H1 (cell line): ENCODE data around the gene CAMTA1. TPM values are rescaled to one million over a fixed set of nuclear protein-coding genes. Genes with fewer than 3 reads are reported as not detected.

Experiments
- CTCF ChIA-PET: fragments of 300-600 bp; sonication (Branson Sonifier 250); formaldehyde crosslinking; loops from one replicate; lab custom pipeline; 2021; ENCODE audit not compliant: partially characterized antibody; lab: Charles Lee
- POLR2A ChIA-PET: fragments of 300-600 bp; sonication (Branson Sonifier 250); formaldehyde crosslinking; loops from one replicate; lab custom pipeline; 2021; ENCODE audit warnings: inconsistent platforms; ENCODE audit not compliant: partially characterized antibody; lab: Charles Lee
- DNase-seq, 2 experiments: peaks; one replicate each; pipeline versions ENCODE4 v3.0.0 to v3.0.0-alpha.2; 2010 to 2022; ENCODE audit warnings: low spot score in 2 of 2, low read depth in 1 of 2, mixed read lengths in 1 of 2
- FAIRE-seq: peaks from 2 replicates; lab custom pipeline; 2011; peaks lifted over from hg19 to GRCh38; lab: Jason Lieb, UNC
- H2AFZ ChIP-seq: 2 replicates; pipeline ENCODE4 v1.8.1; 2012; ENCODE audit warnings: low read length, inconsistent platforms
- H2AK5ac ChIP-seq: 2 replicates; pipeline ENCODE4 v1.6.1; 2013; ENCODE audit warnings: low read depth, low read length
- H2BK120ac ChIP-seq: replicated peaks from 2 replicates; pipeline ENCODE3; 2013; ENCODE audit warnings: low read depth, low read length, inconsistent platforms
- H2BK12ac ChIP-seq: 2 replicates; pipeline ENCODE4 v1.6.1; 2013; ENCODE audit warnings: low read depth, low read length
- H2BK15ac ChIP-seq: 2 replicates; pipeline ENCODE4 v1.6.1; 2013; ENCODE audit warnings: low read length
- H2BK20ac ChIP-seq: 2 replicates; pipeline ENCODE4 v1.6.1; 2013; ENCODE audit warnings: low read length
- H2BK5ac ChIP-seq: 2 replicates; pipeline ENCODE4 v1.6.1; 2013; ENCODE audit warnings: low read depth, low read length
- H3K14ac ChIP-seq: 2 replicates; pipeline ENCODE4 v1.6.1; 2013; ENCODE audit warnings: inconsistent platforms; ENCODE audit not compliant: insufficient read length
- H3K18ac ChIP-seq: 2 replicates; pipeline ENCODE4 v1.6.1; 2013; ENCODE audit warnings: low read length; ENCODE audit errors: extremely low read depth
- H3K23ac ChIP-seq: 2 replicates; pipeline ENCODE4 v1.6.1; 2013; ENCODE audit warnings: inconsistent platforms; ENCODE audit not compliant: insufficient read length
- H3K23me2 ChIP-seq: 2 replicates; pipeline ENCODE4 v1.6.1; 2013; ENCODE audit warnings: low read depth, low read length
- H3K27ac ChIP-seq: 2 replicates; pipeline ENCODE4 v1.6.1; 2011; ENCODE audit warnings: low read depth, low read length, inconsistent platforms
- H3K27me3 ChIP-seq, 4 experiments: replicated peaks in 1 of 4; 1 replicate in 1 of 4; 2 replicates in 3 of 4; pipeline versions ENCODE4 v1.6.1 to v1.8.1; 2011 to 2013; ENCODE audit warnings: low read length in 3 of 4, mild to moderate bottlenecking in 3 of 4, inconsistent platforms in 2 of 4, mixed read lengths in 2 of 4, moderate library complexity in 1 of 4; ENCODE audit not compliant: control insufficient read depth in 3 of 4, insufficient read depth in 3 of 4; ENCODE audit errors: extremely low read depth in 1 of 4
- H3K36me3 ChIP-seq, 4 experiments: 2 replicates each; pipeline versions ENCODE4 v1.6.1 to v1.8.1; 2011 to 2013; ENCODE audit warnings: mild to moderate bottlenecking in 4 of 4, low read length in 3 of 4, moderate library complexity in 2 of 4, control low read depth in 1 of 4, inconsistent platforms in 1 of 4; ENCODE audit not compliant: insufficient read depth in 4 of 4, control insufficient read depth in 2 of 4
- H3K4ac ChIP-seq: replicated peaks from 2 replicates; pipeline ENCODE3; 2013; ENCODE audit warnings: low read length, low read depth, mixed read lengths, inconsistent platforms; ENCODE audit not compliant: insufficient read length
- H3K4me1 ChIP-seq, 4 experiments: replicated peaks in 1 of 4; 1 replicate in 1 of 4; 2 replicates in 3 of 4; pipeline versions ENCODE4 v1.6.1 to v1.8.1; 2011 to 2013; ENCODE audit warnings: low read length in 3 of 4, inconsistent platforms in 2 of 4, mixed read lengths in 1 of 4; ENCODE audit not compliant: insufficient read depth in 4 of 4, control insufficient read depth in 3 of 4
- H3K4me2 ChIP-seq, 2 experiments: 2 replicates each; pipeline versions ENCODE4 v1.6.1 to v1.8.1; 2011 to 2013; ENCODE audit warnings: low read depth in 2 of 2, low read length in 2 of 2, control low read depth in 1 of 2, inconsistent platforms in 1 of 2, mild to moderate bottlenecking in 1 of 2; ENCODE audit not compliant: insufficient read depth in 1 of 2
- H3K4me3 ChIP-seq, 4 experiments: fragments of 200-600, 300-600 bp in 1 of 4; sonication (generic), shearing (Covaris generic), sonication (Bioruptor Twin) in 1 of 4; 2 replicates each; pipeline versions ENCODE4 v1.5.1 to v1.8.1; 2011 to 2016; ENCODE audit warnings: low read length in 4 of 4, low read depth in 3 of 4, control low read depth in 2 of 4, inconsistent platforms in 2 of 4, mild to moderate bottlenecking in 2 of 4, mixed read lengths in 1 of 4, moderate library complexity in 1 of 4; ENCODE audit not compliant: insufficient read depth in 2 of 4; ENCODE audit errors: extremely low read depth in 1 of 4
- H3K56ac ChIP-seq: replicated peaks from 2 replicates; pipeline ENCODE3; 2013; ENCODE audit warnings: low read depth, mild to moderate bottlenecking, mixed read lengths, low read length, inconsistent platforms; ENCODE audit not compliant: insufficient read length
- H3K79me1 ChIP-seq: 2 replicates; pipeline ENCODE4 v1.6.1; 2013; ENCODE audit warnings: low read depth, low read length, control low read depth
- H3K79me2 ChIP-seq, 2 experiments: 2 replicates each; pipeline versions ENCODE4 v1.6.1 to v1.8.1; 2012 to 2013; ENCODE audit warnings: low read length in 2 of 2, mild to moderate bottlenecking in 2 of 2, inconsistent platforms in 1 of 2; ENCODE audit not compliant: insufficient read depth in 2 of 2, control insufficient read depth in 1 of 2
- H3K9ac ChIP-seq, 4 experiments: replicated peaks in 1 of 4; 1 replicate in 1 of 4; 2 replicates in 3 of 4; pipeline versions ENCODE4 v1.6.1 to v1.8.1; 2011 to 2013; ENCODE audit warnings: low read depth in 3 of 4, low read length in 3 of 4, control low read depth in 2 of 4, mild to moderate bottlenecking in 2 of 4, moderate library complexity in 2 of 4, inconsistent platforms in 1 of 4; ENCODE audit errors: extremely low read depth in 1 of 4
- H3K9me3 ChIP-seq, 2 experiments: 2 replicates each; pipeline versions ENCODE4 v1.6.1 to v1.8.1; 2012 to 2013; ENCODE audit warnings: mild to moderate bottlenecking in 2 of 2, moderate library complexity in 2 of 2, control low read depth in 1 of 2, inconsistent platforms in 1 of 2, low read depth in 1 of 2, low read length in 1 of 2, mixed read lengths in 1 of 2; ENCODE audit not compliant: insufficient read depth in 2 of 2
- H4K20me1 ChIP-seq, 2 experiments: replicated peaks in 1 of 2; 2 replicates each; pipeline versions ENCODE3 to v1.8.1; 2011 to 2013; ENCODE audit warnings: inconsistent platforms in 2 of 2, low read length in 2 of 2, mild to moderate bottlenecking in 1 of 2; ENCODE audit not compliant: insufficient read depth in 2 of 2, control insufficient read depth in 1 of 2
- H4K5ac ChIP-seq: 2 replicates; pipeline ENCODE4 v1.6.1; 2013; ENCODE audit warnings: low read length, low read depth, mixed read lengths, inconsistent platforms; ENCODE audit not compliant: insufficient read length
- H4K8ac ChIP-seq: 2 replicates; pipeline ENCODE4 v1.8.0; 2013; ENCODE audit warnings: mild to moderate bottlenecking, moderate library complexity, low read length, inconsistent platforms; ENCODE audit not compliant: insufficient read depth; ENCODE audit errors: extremely low read depth
- H4K91ac ChIP-seq: replicated peaks from 2 replicates; pipeline ENCODE3; 2013; ENCODE audit warnings: low read length, mixed read lengths, inconsistent platforms; ENCODE audit not compliant: insufficient read length
- RAD21 ChIP-seq, 2 experiments: IDR thresholded peaks in 1 of 2; conservative IDR thresholded peaks in 1 of 2; 2 replicates each; pipeline ENCODE4 v1.6.1; 2011; ENCODE audit warnings: low read depth in 2 of 2, low read length in 2 of 2, improper control_type of control experiment in 1 of 2, inconsistent platforms in 1 of 2, mild to moderate bottlenecking in 1 of 2, moderate library complexity in 1 of 2
- SAP30 ChIP-seq: fragments of 300-600 bp; sonication (generic); IDR thresholded peaks from 2 replicates; pipeline ENCODE4 v1.7.1; 2012; ENCODE audit warnings: low read length, moderate library complexity, mild to moderate bottlenecking, inconsistent platforms; ENCODE audit not compliant: insufficient read depth, insufficient replicate concordance
- WGBS, 2 experiments: shearing (Covaris generic) in 1 of 2; methylation state at CpG; one replicate each; pipeline versions ENCODE4 v1.1.6 to v1.1.7; 2013 to 2015; ENCODE audit warnings: low lambda C conversion rate in 2 of 2, mixed read lengths in 2 of 2, inconsistent platforms in 1 of 2, low coverage in 1 of 2, missing lambda C conversion rate in 1 of 2; ENCODE audit not compliant: insufficient replicate concordance in 2 of 2, insufficient coverage in 1 of 2, insufficient read length in 1 of 2; ENCODE audit errors: extremely low coverage in 1 of 2, missing lambda C conversion rate in 1 of 2; 5-methylcytosine and 5-hydroxymethylcytosine counted together
- polyA plus RNA-seq, 7 experiments: library from polyadenylated mRNA; depleted of rRNA in 3 of 7; stranded (reverse) in 5 of 7; unstranded in 2 of 7; fragments of >200 nt in 5 of 7; fragments of 200-250 nt in 2 of 7; gene quantifications; 1 replicate in 5 of 7; 2 replicates in 1 of 7; 4 replicates in 1 of 7; pipeline versions ENCODE4 v1.2.1 to v1.2.3, GENCODE V29; 2011 to 2013; ENCODE audit warnings: missing spikeins in 2 of 7, mixed read lengths in 2 of 7
- total RNA-seq: library from RNA; stranded (reverse); fragmentation: NEBNext Ultra II Directional; extraction: Animal tissue kit (Norgen Biotek cat#: 25700); gene quantifications from 2 replicates; pipeline ENCODE4 v1.2.1, GENCODE V29; 2021

The CAMTA1 gene
- total and polyA plus RNA-seq, 2 of the 8 experiments (the other 6 are each of a cell fraction or from before 2014, with no cell fraction given) = 65.0 to 119 TPM

DNA sequence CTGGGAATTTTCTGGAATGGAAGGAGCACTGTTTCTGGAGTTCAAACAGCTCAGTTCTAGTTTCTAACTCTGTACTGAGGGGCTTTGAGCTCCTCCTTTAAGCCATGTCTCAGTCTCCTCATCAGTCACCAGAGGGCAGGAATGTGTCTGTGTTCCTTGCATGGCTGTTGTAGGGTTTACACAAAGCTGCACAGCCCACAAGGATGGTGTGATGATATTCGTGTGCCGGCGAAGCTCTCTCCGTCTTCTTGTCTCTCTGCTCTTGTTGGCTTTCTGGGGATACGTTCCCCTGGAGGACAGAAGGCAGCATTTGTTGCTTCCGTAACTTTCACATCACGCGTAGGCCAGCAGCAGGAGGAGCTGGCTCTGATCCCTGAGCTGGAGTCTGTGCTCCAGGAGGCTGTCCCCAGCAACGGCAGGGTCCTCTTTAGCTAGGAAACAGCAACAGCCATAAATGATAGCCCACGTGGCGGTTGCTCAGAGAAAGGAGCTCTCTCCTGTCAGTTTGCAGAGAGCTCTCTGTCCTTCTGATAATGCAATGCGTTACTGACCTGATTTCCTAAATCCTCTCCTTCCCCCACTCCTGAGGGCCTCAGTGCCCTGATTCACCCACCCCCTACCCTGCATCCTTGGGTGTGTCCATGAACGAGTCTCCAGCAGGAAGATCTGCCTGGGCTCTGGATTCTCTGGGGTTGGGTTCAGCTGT, 796.7 kb downstream of the CAMTA1 start:
- H3K56ac ChIP-seq = no peak overlapping the region
- H3K9me3 ChIP-seq = no peaks in the 10 kb centered on the region
- no peak overlapping the region for H2BK120ac ChIP-seq
- no peak overlapping the region for H2BK12ac ChIP-seq
- H3K4me1 ChIP-seq = peaks cover 0 to 8% (median 0%) of the 10 kb centered on the region in 4 experiments; a peak in 1 of 7 replicates
- H3K14ac ChIP-seq = no peak overlapping the region
- H3K18ac ChIP-seq = no peak overlapping the region
- H3K4ac ChIP-seq = no peak overlapping the region
- no peak overlapping the region for H2AK5ac ChIP-seq
- 92% methylated on average over 13 of the region's 13 CpGs; no CpG with 5 or more reads in 1 of the 2 experiments for WGBS, 2 experiments
- no peak overlapping the region for H2BK5ac ChIP-seq
- H3K79me1 ChIP-seq = no peaks in the 10 kb centered on the region
- 0 out of 2 replicates have a peak overlapping the region, but pooled peaks have one; percentile 44 for H2BK20ac ChIP-seq
- H2BK15ac ChIP-seq = no peak overlapping the region
- H3K79me2 ChIP-seq = no peaks in the 10 kb centered on the region
- TF ChIP-seq RAD21 (IDR thresholded peaks at IDR 0.05 in 1 of 2, conservative IDR thresholded peaks at IDR 0.05 in 1 of 2; ENCODE audit: low read depth in 2 of 2, low read length in 2 of 2) (0 out of 4 replicates have a peak, but pooled peaks have one; percentile 6 to 14), SAP30 (no peak)
- TF ChIP-seq, all 59 proteins: peak for 1
- H3K36me3 ChIP-seq = no peaks in the 10 kb centered on the region
- POLR2A ChIA-PET = interaction anchor here (1.0 kb wide), 1 partner anchor 13 kb away, joined by 3 read pairs; no protein-coding TSS in a partner anchor
- no peak overlapping the region for H3K4me2 ChIP-seq
- H3K4me3 ChIP-seq = no peak overlapping the region
- CTCF ChIA-PET = interaction anchor here (0.9 to 6.7 kb wide), 17 partner anchors 8 to 364 kb away, joined by 3 to 36 read pairs (median 5); no protein-coding TSS in a partner anchor
- no peaks in the 10 kb centered on the region; a peak in 1 of 7 replicates for H3K27me3 ChIP-seq
- H3K23ac ChIP-seq = no peak overlapping the region
- no peaks in the 10 kb centered on the region for H4K20me1 ChIP-seq
- no peak overlapping the region for H4K5ac ChIP-seq
- H3K9ac ChIP-seq = no peak overlapping the region
- FAIRE-seq (no peak), DNase-seq (no peak)
- H3K23me2 ChIP-seq = no peaks in the 10 kb centered on the region
- no peak overlapping the region for H2AFZ ChIP-seq
- H4K91ac ChIP-seq = peak overlapping the region; percentile 12
- no peak overlapping the region for H3K27ac ChIP-seq
- H4K8ac ChIP-seq = no peak overlapping the region
